Gastrocnemius medialis (tissue), 4 donors: ENCODE results near the gene TMEM223.

Experiments used
- CTCF ChIP-seq, 5 experiments: fragments of 450-650 bp in 3 of 5; fragments of 200-600 bp in 2 of 5; sonication (generic) in 2 of 5; IDR thresholded peaks in 4 of 5; conservative IDR thresholded peaks in 1 of 5; 1 replicate in 4 of 5; 2 replicates in 1 of 5; pipeline ENCODE4 v1.5.1; 2016 to 2019; ENCODE audit warnings: antibody characterized with exemption in 5 of 5, mild to moderate bottlenecking in 3 of 5, moderate library complexity in 3 of 5
- POLR2A ChIP-seq, 2 donors: fragments of 450-650 bp; IDR thresholded peaks; one replicate each; pipeline ENCODE4 v1.6.1; 2017; ENCODE audit warnings: antibody characterized with exemption in 2 of 2, mild to moderate bottlenecking in 2 of 2, moderate library complexity in 2 of 2

DNA sequence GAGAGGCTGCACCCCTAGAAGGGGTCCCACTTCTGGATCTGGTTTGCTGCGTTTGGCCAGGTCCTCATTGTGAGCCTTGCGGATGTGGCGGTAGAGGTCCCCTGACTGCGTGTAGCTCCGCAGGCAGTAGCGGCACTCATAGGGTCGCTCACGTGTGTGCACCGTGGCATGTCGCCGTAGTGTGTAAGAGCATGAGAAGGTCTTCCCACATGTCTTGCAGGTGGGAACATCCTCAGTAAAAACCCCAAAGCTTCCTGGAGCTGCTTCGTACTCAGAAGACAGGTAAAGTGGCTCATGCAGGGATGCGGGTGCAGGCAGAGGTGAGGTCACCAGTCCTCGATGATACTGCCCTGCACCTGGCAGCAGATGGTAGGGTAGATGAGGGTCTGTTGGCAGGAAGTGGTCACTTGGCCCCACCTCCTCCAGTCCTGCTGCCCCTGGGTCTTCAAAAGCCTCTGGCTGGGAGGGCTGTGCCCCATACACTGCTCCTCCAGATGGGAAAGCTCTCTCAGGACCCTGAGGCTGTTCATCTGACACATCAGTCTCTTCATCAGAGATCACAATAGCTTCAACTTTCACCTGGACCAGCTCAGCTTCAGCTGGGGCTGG is 39.5 kb downstream of the TMEM223 start:
- TF ChIP-seq CTCF (IDR thresholded peaks at IDR 0.05 in 4 of 5, conservative IDR thresholded peaks at IDR 0.05 in 1 of 5) (no peak), POLR2A (IDR thresholded peaks at IDR 0.05) (no peak)
